ENCODE results near the gene SKAP1. TPM values are rescaled to one million over a fixed set of nuclear protein-coding genes. Genes with fewer than 3 reads are reported as not detected.
"Not testable (repeated sequence)": the region's sequence is repeated elsewhere in the genome, so short reads cannot be mapped to it uniquely, and the experiment has no call there.

Gene SKAP1
- total RNA-seq, 4 donors from 2014 or later = 0.33 to 2.1 (median 1.0) TPM

DNA sequence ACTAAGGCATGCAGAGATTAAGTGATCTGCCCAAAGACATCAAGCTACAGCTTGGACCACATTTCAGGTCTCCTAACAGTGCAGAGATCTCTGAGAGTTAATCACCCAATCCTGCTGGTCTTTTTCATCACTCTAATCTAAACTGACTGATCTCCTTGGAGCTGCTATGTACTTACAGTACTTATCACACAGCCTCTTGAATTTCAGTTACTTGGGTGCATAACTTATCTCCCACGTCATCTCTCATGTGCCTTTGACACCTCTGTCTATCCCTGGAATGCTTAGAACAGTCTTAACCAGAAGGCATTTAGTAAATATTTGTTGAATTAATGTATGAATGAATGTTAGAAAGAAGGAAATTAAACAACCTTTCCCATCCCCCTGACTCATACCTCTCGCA lies 183.4 kb downstream of the SKAP1 start:
- Histone ChIP-seq H3K27ac (no peak overlapping the region), H3K36me3 (no peaks in the 10 kb centered on the region), H3K4me3 (replicated peaks in 1 of 3) (no peak overlapping the region), H3K4me1 (peaks cover 0 to 5% of the 10 kb centered on the region in 2 donors), H3K27me3 (no peaks in the 10 kb centered on the region), H3K9me3 (no peaks in the 10 kb centered on the region)
- TF ChIP-seq POLR2A (IDR thresholded peaks at IDR 0.05) = no peak
- TF ChIP-seq, protein P1, sequence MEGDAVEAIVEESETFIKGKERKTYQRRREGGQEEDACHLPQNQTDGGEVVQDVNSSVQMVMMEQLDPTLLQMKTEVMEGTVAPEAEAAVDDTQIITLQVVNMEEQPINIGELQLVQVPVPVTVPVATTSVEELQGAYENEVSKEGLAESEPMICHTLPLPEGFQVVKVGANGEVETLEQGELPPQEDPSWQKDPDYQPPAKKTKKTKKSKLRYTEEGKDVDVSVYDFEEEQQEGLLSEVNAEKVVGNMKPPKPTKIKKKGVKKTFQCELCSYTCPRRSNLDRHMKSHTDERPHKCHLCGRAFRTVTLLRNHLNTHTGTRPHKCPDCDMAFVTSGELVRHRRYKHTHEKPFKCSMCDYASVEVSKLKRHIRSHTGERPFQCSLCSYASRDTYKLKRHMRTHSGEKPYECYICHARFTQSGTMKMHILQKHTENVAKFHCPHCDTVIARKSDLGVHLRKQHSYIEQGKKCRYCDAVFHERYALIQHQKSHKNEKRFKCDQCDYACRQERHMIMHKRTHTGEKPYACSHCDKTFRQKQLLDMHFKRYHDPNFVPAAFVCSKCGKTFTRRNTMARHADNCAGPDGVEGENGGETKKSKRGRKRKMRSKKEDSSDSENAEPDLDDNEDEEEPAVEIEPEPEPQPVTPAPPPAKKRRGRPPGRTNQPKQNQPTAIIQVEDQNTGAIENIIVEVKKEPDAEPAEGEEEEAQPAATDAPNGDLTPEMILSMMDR (IDR thresholded peaks at IDR 0.05) = no peak
- intact Hi-C loops (cut with DNase I) = no loop called here
- 87 to 93% methylated on average over 2 of the region's 2 CpGs for WGBS, 2 donors
- DNase-seq = no peak

DNA sequence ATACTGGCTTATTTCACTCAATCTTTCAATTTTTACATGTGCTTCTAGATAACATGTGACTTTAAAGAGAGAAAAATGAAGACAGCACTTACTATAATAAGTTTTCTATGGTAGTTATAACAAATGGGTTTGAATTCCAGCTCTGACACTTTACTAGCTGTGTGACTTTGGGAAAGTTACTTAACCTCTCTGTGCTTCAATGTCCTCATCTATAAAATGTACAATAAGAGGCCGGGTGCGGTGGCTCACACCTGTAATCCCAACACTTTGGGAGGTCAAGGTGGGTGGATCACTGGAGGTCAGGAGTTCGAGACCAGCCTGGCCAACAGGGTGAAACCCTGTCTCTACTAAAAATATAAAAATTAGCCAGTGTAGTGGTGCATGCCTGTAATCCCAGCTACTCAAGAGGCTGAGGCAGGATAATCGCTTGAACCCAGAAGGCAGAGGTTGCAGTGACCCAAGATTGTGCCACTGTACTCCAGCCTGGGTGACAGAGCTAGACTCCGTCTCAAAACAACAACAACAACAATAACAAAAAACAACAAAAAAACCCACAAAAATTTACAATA lies 184.5 kb downstream of the SKAP1 start:
- H3K9me3 ChIP-seq; intact Hi-C loops (cut with DNase I); DNase-seq; H3K27me3 ChIP-seq; H3K4me3 ChIP-seq (replicated peaks in 1 of 3); H3K36me3 ChIP-seq; H3K27ac ChIP-seq: not testable (repeated sequence)
- peaks cover 0 to 16% of the 10 kb centered on the region in 2 donors for H3K4me1 ChIP-seq
- 94% methylated on average over 5 of the region's 5 CpGs for WGBS, 2 donors

DNA sequence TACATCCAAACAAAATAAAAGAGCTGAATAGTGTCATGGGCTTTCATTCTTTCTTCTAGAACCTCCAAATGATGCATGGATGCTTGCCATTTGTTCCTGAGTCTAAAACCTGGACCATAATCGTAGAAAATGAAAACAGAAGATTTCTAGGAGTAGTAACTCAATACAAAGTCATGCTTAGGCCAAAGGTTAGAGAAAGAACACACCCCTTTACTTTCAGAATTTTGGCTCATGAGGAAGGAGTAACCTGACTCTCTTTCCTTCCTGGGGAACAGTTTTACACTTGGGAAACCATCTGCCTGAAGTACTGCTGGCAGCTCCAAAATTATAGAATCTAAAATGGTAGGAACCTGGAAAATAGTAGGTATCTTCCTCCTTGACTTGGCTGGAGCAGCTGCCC lies 185.2 kb downstream of the SKAP1 start:
- H3K9me3 ChIP-seq = no peaks in the 10 kb centered on the region
- intact Hi-C loops (cut with DNase I) = no loop called here

DNA sequence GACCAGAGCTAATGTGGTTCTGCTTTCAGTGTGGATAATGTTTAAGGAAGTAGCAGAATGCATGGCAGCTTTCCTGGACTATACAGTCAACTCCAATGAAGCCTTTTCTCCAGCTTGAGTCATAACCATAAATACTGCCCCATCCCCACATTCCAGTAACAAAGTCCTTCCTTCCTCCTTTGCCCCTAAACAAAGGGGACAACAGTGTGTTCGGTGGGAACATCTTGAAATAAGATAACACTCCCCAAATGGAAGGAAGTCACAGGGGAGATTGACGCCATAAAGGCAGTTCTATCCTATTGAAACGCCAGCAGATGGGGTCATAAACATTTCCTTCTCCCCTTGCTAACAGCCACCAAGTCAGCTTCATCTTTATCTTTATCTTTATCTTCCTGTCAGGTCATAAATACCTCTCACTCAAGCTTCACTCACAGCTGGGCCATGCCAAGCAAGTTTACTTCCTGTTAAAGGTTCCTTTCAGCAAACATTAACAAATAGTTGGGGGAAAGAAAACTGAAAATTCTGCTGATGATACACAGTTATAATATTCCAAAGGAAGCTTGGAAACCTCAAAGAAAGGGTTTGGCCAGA lies 185.8 kb downstream of the SKAP1 start:
- Histone ChIP-seq H3K4me3 (replicated peaks in 1 of 3) (no peak overlapping the region), H3K36me3 (no peaks in the 10 kb centered on the region), H3K27ac (no peak overlapping the region), H3K4me1 (peaks cover 0 to 18% of the 10 kb centered on the region in 2 donors), H3K9me3 (no peaks in the 10 kb centered on the region), H3K27me3 (no peaks in the 10 kb centered on the region)
- intact Hi-C loops (cut with DNase I) = no loop called here
- TF ChIP-seq, protein P1 (IDR thresholded peaks at IDR 0.05) = no peak
- TF ChIP-seq POLR2A (IDR thresholded peaks at IDR 0.05) = no peak
- no peak for DNase-seq
- WGBS, 2 donors = 58 to 69% methylated on average over 3 of the region's 3 CpGs

More for the DNA sequence above, 185.2 kb downstream of the SKAP1 start:
- H3K27ac ChIP-seq = no peak overlapping the region
- no peak for DNase-seq
- H3K4me1 ChIP-seq = peaks cover 0 to 18% of the 10 kb centered on the region in 2 donors
- H3K27me3 ChIP-seq = no peaks in the 10 kb centered on the region
- no peaks in the 10 kb centered on the region for H3K36me3 ChIP-seq
- WGBS, 2 donors = 71 to 76% methylated on average over 1 of the region's 1 CpG
- no peak overlapping the region for H3K4me3 ChIP-seq (replicated peaks in 1 of 3)
- TF ChIP-seq POLR2A (IDR thresholded peaks at IDR 0.05) = no peak
- TF ChIP-seq, protein P1 (IDR thresholded peaks at IDR 0.05) = no peak

DNA sequence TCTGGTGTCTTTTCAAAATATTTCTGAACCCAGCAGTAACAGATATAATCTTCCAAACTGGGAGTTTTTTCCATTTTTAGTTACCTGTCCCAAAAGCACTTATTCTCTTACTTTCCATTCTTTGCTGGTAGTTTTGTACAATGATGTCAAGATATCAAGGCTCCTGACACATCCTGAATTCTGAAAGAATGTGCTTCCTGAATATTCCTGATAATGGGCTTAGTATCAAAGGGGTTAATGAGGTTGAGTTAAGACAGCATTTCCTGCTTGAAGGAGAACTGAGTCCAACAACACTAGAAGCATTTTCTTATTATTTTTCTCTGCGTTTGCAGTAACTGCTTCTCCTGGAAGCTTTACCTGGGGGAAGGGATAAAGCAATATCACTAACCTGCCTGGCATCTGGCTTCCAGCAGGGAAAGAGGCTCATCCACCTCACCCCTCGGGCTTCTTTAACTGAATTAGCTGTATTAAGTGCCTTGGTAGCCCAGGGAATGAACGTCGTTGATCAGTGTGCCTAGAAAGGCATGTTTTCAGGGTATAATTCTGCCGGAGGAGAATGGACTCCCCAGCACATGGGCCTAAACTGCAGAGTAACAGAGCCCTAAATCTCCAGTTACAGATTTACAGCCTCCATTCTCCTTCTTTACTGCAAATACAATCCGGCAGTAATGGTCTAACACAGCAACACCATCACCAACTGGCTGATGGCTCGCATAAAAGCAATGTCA lies 188.1 kb downstream of the SKAP1 start:
- Histone ChIP-seq H3K4me1 (peaks cover 0 to 18% of the 10 kb centered on the region in 2 donors), H3K36me3 (no peaks in the 10 kb centered on the region), H3K27me3 (no peaks in the 10 kb centered on the region), H3K4me3 (replicated peaks in 1 of 3) (no peak overlapping the region), H3K27ac (no peak overlapping the region), H3K9me3 (no peaks in the 10 kb centered on the region)
- TF ChIP-seq, protein P1 (IDR thresholded peaks at IDR 0.05) = no peak
- TF ChIP-seq POLR2A (IDR thresholded peaks at IDR 0.05) = no peak
- intact Hi-C loops (cut with DNase I) = no loop called here
- no peak for DNase-seq
- WGBS, 2 donors = 66 to 72% methylated on average over 7 of the region's 7 CpGs

Data from thyroid gland (tissue), 4 donors.